H1 (cell line): Measurements from ENCODE around the gene MXI1. TPM values are rescaled to one million over a fixed set of nuclear protein-coding genes. Genes with fewer than 3 reads are reported as not detected.

ENCODE experiments used
- CTCF ChIA-PET: fragments of 300-600 bp; sonication (Branson Sonifier 250); formaldehyde crosslinking; loops from one replicate; lab custom pipeline; 2021; ENCODE audit not compliant: partially characterized antibody; lab: Charles Lee
- POLR2A ChIA-PET: fragments of 300-600 bp; sonication (Branson Sonifier 250); formaldehyde crosslinking; loops from one replicate; lab custom pipeline; 2021; ENCODE audit warnings: inconsistent platforms; ENCODE audit not compliant: partially characterized antibody; lab: Charles Lee
- DNase-seq, 2 experiments: peaks; one replicate each; pipeline versions ENCODE4 v3.0.0 to v3.0.0-alpha.2; 2010 to 2022; ENCODE audit warnings: low spot score in 2 of 2, low read depth in 1 of 2, mixed read lengths in 1 of 2
- FAIRE-seq: peaks from 2 replicates; lab custom pipeline; 2011; peaks lifted over from hg19 to GRCh38; lab: Jason Lieb, UNC
- H2AFZ ChIP-seq: 2 replicates; pipeline ENCODE4 v1.8.1; 2012; ENCODE audit warnings: low read length, inconsistent platforms
- H2AK5ac ChIP-seq: 2 replicates; pipeline ENCODE4 v1.6.1; 2013; ENCODE audit warnings: low read depth, low read length
- H2BK120ac ChIP-seq: replicated peaks from 2 replicates; pipeline ENCODE3; 2013; ENCODE audit warnings: low read depth, low read length, inconsistent platforms
- H2BK12ac ChIP-seq: 2 replicates; pipeline ENCODE4 v1.6.1; 2013; ENCODE audit warnings: low read depth, low read length
- H2BK15ac ChIP-seq: 2 replicates; pipeline ENCODE4 v1.6.1; 2013; ENCODE audit warnings: low read length
- H2BK20ac ChIP-seq: 2 replicates; pipeline ENCODE4 v1.6.1; 2013; ENCODE audit warnings: low read length
- H2BK5ac ChIP-seq: 2 replicates; pipeline ENCODE4 v1.6.1; 2013; ENCODE audit warnings: low read depth, low read length
- H3K14ac ChIP-seq: 2 replicates; pipeline ENCODE4 v1.6.1; 2013; ENCODE audit warnings: inconsistent platforms; ENCODE audit not compliant: insufficient read length
- H3K18ac ChIP-seq: 2 replicates; pipeline ENCODE4 v1.6.1; 2013; ENCODE audit warnings: low read length; ENCODE audit errors: extremely low read depth
- H3K23ac ChIP-seq: 2 replicates; pipeline ENCODE4 v1.6.1; 2013; ENCODE audit warnings: inconsistent platforms; ENCODE audit not compliant: insufficient read length
- H3K23me2 ChIP-seq: 2 replicates; pipeline ENCODE4 v1.6.1; 2013; ENCODE audit warnings: low read depth, low read length
- H3K27ac ChIP-seq: 2 replicates; pipeline ENCODE4 v1.6.1; 2011; ENCODE audit warnings: low read depth, low read length, inconsistent platforms
- H3K27me3 ChIP-seq, 4 experiments: replicated peaks in 1 of 4; 1 replicate in 1 of 4; 2 replicates in 3 of 4; pipeline versions ENCODE4 v1.6.1 to v1.8.1; 2011 to 2013; ENCODE audit warnings: low read length in 3 of 4, mild to moderate bottlenecking in 3 of 4, inconsistent platforms in 2 of 4, mixed read lengths in 2 of 4, moderate library complexity in 1 of 4; ENCODE audit not compliant: control insufficient read depth in 3 of 4, insufficient read depth in 3 of 4; ENCODE audit errors: extremely low read depth in 1 of 4
- H3K36me3 ChIP-seq, 4 experiments: 2 replicates each; pipeline versions ENCODE4 v1.6.1 to v1.8.1; 2011 to 2013; ENCODE audit warnings: mild to moderate bottlenecking in 4 of 4, low read length in 3 of 4, moderate library complexity in 2 of 4, control low read depth in 1 of 4, inconsistent platforms in 1 of 4; ENCODE audit not compliant: insufficient read depth in 4 of 4, control insufficient read depth in 2 of 4
- H3K4ac ChIP-seq: replicated peaks from 2 replicates; pipeline ENCODE3; 2013; ENCODE audit warnings: low read length, low read depth, mixed read lengths, inconsistent platforms; ENCODE audit not compliant: insufficient read length
- H3K4me1 ChIP-seq, 4 experiments: replicated peaks in 1 of 4; 1 replicate in 1 of 4; 2 replicates in 3 of 4; pipeline versions ENCODE4 v1.6.1 to v1.8.1; 2011 to 2013; ENCODE audit warnings: low read length in 3 of 4, inconsistent platforms in 2 of 4, mixed read lengths in 1 of 4; ENCODE audit not compliant: insufficient read depth in 4 of 4, control insufficient read depth in 3 of 4
- H3K4me2 ChIP-seq, 2 experiments: 2 replicates each; pipeline versions ENCODE4 v1.6.1 to v1.8.1; 2011 to 2013; ENCODE audit warnings: low read depth in 2 of 2, low read length in 2 of 2, control low read depth in 1 of 2, inconsistent platforms in 1 of 2, mild to moderate bottlenecking in 1 of 2; ENCODE audit not compliant: insufficient read depth in 1 of 2
- H3K4me3 ChIP-seq, 4 experiments: fragments of 200-600, 300-600 bp in 1 of 4; sonication (generic), shearing (Covaris generic), sonication (Bioruptor Twin) in 1 of 4; 2 replicates each; pipeline versions ENCODE4 v1.5.1 to v1.8.1; 2011 to 2016; ENCODE audit warnings: low read length in 4 of 4, low read depth in 3 of 4, control low read depth in 2 of 4, inconsistent platforms in 2 of 4, mild to moderate bottlenecking in 2 of 4, mixed read lengths in 1 of 4, moderate library complexity in 1 of 4; ENCODE audit not compliant: insufficient read depth in 2 of 4; ENCODE audit errors: extremely low read depth in 1 of 4
- H3K56ac ChIP-seq: replicated peaks from 2 replicates; pipeline ENCODE3; 2013; ENCODE audit warnings: low read depth, mild to moderate bottlenecking, mixed read lengths, low read length, inconsistent platforms; ENCODE audit not compliant: insufficient read length
- H3K79me1 ChIP-seq: 2 replicates; pipeline ENCODE4 v1.6.1; 2013; ENCODE audit warnings: low read depth, low read length, control low read depth
- H3K79me2 ChIP-seq, 2 experiments: 2 replicates each; pipeline versions ENCODE4 v1.6.1 to v1.8.1; 2012 to 2013; ENCODE audit warnings: low read length in 2 of 2, mild to moderate bottlenecking in 2 of 2, inconsistent platforms in 1 of 2; ENCODE audit not compliant: insufficient read depth in 2 of 2, control insufficient read depth in 1 of 2
- H3K9ac ChIP-seq, 4 experiments: replicated peaks in 1 of 4; 1 replicate in 1 of 4; 2 replicates in 3 of 4; pipeline versions ENCODE4 v1.6.1 to v1.8.1; 2011 to 2013; ENCODE audit warnings: low read depth in 3 of 4, low read length in 3 of 4, control low read depth in 2 of 4, mild to moderate bottlenecking in 2 of 4, moderate library complexity in 2 of 4, inconsistent platforms in 1 of 4; ENCODE audit errors: extremely low read depth in 1 of 4
- H3K9me3 ChIP-seq, 2 experiments: 2 replicates each; pipeline versions ENCODE4 v1.6.1 to v1.8.1; 2012 to 2013; ENCODE audit warnings: mild to moderate bottlenecking in 2 of 2, moderate library complexity in 2 of 2, control low read depth in 1 of 2, inconsistent platforms in 1 of 2, low read depth in 1 of 2, low read length in 1 of 2, mixed read lengths in 1 of 2; ENCODE audit not compliant: insufficient read depth in 2 of 2
- H4K20me1 ChIP-seq, 2 experiments: replicated peaks in 1 of 2; 2 replicates each; pipeline versions ENCODE3 to v1.8.1; 2011 to 2013; ENCODE audit warnings: inconsistent platforms in 2 of 2, low read length in 2 of 2, mild to moderate bottlenecking in 1 of 2; ENCODE audit not compliant: insufficient read depth in 2 of 2, control insufficient read depth in 1 of 2
- H4K5ac ChIP-seq: 2 replicates; pipeline ENCODE4 v1.6.1; 2013; ENCODE audit warnings: low read length, low read depth, mixed read lengths, inconsistent platforms; ENCODE audit not compliant: insufficient read length
- H4K8ac ChIP-seq: 2 replicates; pipeline ENCODE4 v1.8.0; 2013; ENCODE audit warnings: mild to moderate bottlenecking, moderate library complexity, low read length, inconsistent platforms; ENCODE audit not compliant: insufficient read depth; ENCODE audit errors: extremely low read depth
- H4K91ac ChIP-seq: replicated peaks from 2 replicates; pipeline ENCODE3; 2013; ENCODE audit warnings: low read length, mixed read lengths, inconsistent platforms; ENCODE audit not compliant: insufficient read length
- CBX5 ChIP-seq: fragments of 300-800, 300-1000 bp; sonication (generic); IDR thresholded peaks from 2 replicates; pipeline ENCODE4 v1.7.1; 2016; ENCODE audit warnings: antibody characterized with exemption, low read length, low read depth
- CHD2 ChIP-seq: IDR thresholded peaks from 2 replicates; pipeline ENCODE4 v1.6.1; 2012; ENCODE audit warnings: low read length, improper control_type of control experiment
- JUN ChIP-seq: IDR thresholded peaks from 2 replicates; pipeline ENCODE4 v1.6.1; 2011; ENCODE audit warnings: low read depth, mild to moderate bottlenecking, improper control_type of control experiment, low read length
- JUND ChIP-seq: IDR thresholded peaks from 2 replicates; pipeline ENCODE4 v1.6.1; 2011; ENCODE audit warnings: mild to moderate bottlenecking, improper control_type of control experiment, low read length
- KDM1A ChIP-seq: fragments of 200-600, 300-600 bp; sonication (generic); IDR thresholded peaks from 2 replicates; pipeline ENCODE4 v1.7.1; 2016; ENCODE audit warnings: mild to moderate bottlenecking, low read length, borderline replicate concordance
- RAD21 ChIP-seq, 2 experiments: IDR thresholded peaks in 1 of 2; conservative IDR thresholded peaks in 1 of 2; 2 replicates each; pipeline ENCODE4 v1.6.1; 2011; ENCODE audit warnings: low read depth in 2 of 2, low read length in 2 of 2, improper control_type of control experiment in 1 of 2, inconsistent platforms in 1 of 2, mild to moderate bottlenecking in 1 of 2, moderate library complexity in 1 of 2
- SAP30 ChIP-seq: fragments of 300-600 bp; sonication (generic); IDR thresholded peaks from 2 replicates; pipeline ENCODE4 v1.7.1; 2012; ENCODE audit warnings: low read length, moderate library complexity, mild to moderate bottlenecking, inconsistent platforms; ENCODE audit not compliant: insufficient read depth, insufficient replicate concordance
- SIX5 ChIP-seq: IDR thresholded peaks from 2 replicates; pipeline ENCODE4 v1.6.1; 2011; ENCODE audit warnings: mild to moderate bottlenecking, low read depth, low read length
- TBP ChIP-seq: IDR thresholded peaks from 2 replicates; pipeline ENCODE4 v1.6.1; 2011; ENCODE audit warnings: low read depth, low read length, improper control_type of control experiment
- WGBS, 2 experiments: shearing (Covaris generic) in 1 of 2; methylation state at CpG; one replicate each; pipeline versions ENCODE4 v1.1.6 to v1.1.7; 2013 to 2015; ENCODE audit warnings: low lambda C conversion rate in 2 of 2, mixed read lengths in 2 of 2, inconsistent platforms in 1 of 2, low coverage in 1 of 2, missing lambda C conversion rate in 1 of 2; ENCODE audit not compliant: insufficient replicate concordance in 2 of 2, insufficient coverage in 1 of 2, insufficient read length in 1 of 2; ENCODE audit errors: extremely low coverage in 1 of 2, missing lambda C conversion rate in 1 of 2; 5-methylcytosine and 5-hydroxymethylcytosine counted together
- polyA plus RNA-seq, 7 experiments: library from polyadenylated mRNA; depleted of rRNA in 3 of 7; stranded (reverse) in 5 of 7; unstranded in 2 of 7; fragments of >200 nt in 5 of 7; fragments of 200-250 nt in 2 of 7; gene quantifications; 1 replicate in 5 of 7; 2 replicates in 1 of 7; 4 replicates in 1 of 7; pipeline versions ENCODE4 v1.2.1 to v1.2.3, GENCODE V29; 2011 to 2013; ENCODE audit warnings: missing spikeins in 2 of 7, mixed read lengths in 2 of 7
- total RNA-seq: library from RNA; stranded (reverse); fragmentation: NEBNext Ultra II Directional; extraction: Animal tissue kit (Norgen Biotek cat#: 25700); gene quantifications from 2 replicates; pipeline ENCODE4 v1.2.1, GENCODE V29; 2021
- TF ChIP-seq, protein P1 (sequence below): IDR thresholded peaks from 2 replicates; pipeline ENCODE4 v1.6.1; 2011; ENCODE audit warnings: low read depth, mild to moderate bottlenecking, low read length; ENCODE audit not compliant: insufficient read depth
- TF ChIP-seq, protein P2 (sequence below): IDR thresholded peaks from 2 replicates; pipeline ENCODE4 v1.6.1; 2012; ENCODE audit warnings: low read length, inconsistent platforms

MXI1 gene
- total and polyA plus RNA-seq, 2 of the 8 experiments (the other 6 are each of a cell fraction or from before 2014, with no cell fraction given) = 5.7 to 8.8 TPM

- H3K14ac ChIP-seq = no peak overlapping the region
- H3K18ac ChIP-seq = no peak overlapping the region
- no peak overlapping the region for H3K4me3 ChIP-seq
- H3K79me1 ChIP-seq = no peaks in the 10 kb centered on the region
- no peak overlapping the region for H3K23ac ChIP-seq
- H4K20me1 ChIP-seq = no peaks in the 10 kb centered on the region
- no peaks in the 10 kb centered on the region for H3K23me2 ChIP-seq
- H2BK20ac ChIP-seq = no peak overlapping the region
- H2BK15ac ChIP-seq = no peak overlapping the region
- no peak overlapping the region for H2BK120ac ChIP-seq
- no peak overlapping the region for H4K5ac ChIP-seq
- H3K4me2 ChIP-seq = no peak overlapping the region
- no peak overlapping the region for H2BK12ac ChIP-seq
- no peak overlapping the region for H3K56ac ChIP-seq
- H3K9me3 ChIP-seq = no peaks in the 10 kb centered on the region
- no peak overlapping the region for H3K4ac ChIP-seq
- H4K91ac ChIP-seq = no peak overlapping the region
- H4K8ac ChIP-seq = no peak overlapping the region
- no peaks in the 10 kb centered on the region for H3K79me2 ChIP-seq
- WGBS, 2 experiments = 91% methylated on average over 10 of the region's 10 CpGs; no CpG with 5 or more reads in 1 of the 2 experiments
- ChIA-PET POLR2A (no interaction called here), CTCF (interaction anchor here (1.0 to 2.3 kb wide), 5 partner anchors 11 to 39 kb away, joined by 3 to 9 read pairs (median 5); no protein-coding TSS in a partner anchor)
- no peak overlapping the region for H2BK5ac ChIP-seq
- H3K27ac ChIP-seq = no peak overlapping the region
- no peak overlapping the region for H2AFZ ChIP-seq
- no peak overlapping the region for H2AK5ac ChIP-seq
- DNase-seq (peak in 1 of 2 experiments; percentile 31), FAIRE-seq (no peak)
- peaks cover 0 to under 1% (median 0%) of the 10 kb centered on the region in 4 experiments; a peak in 2 of 7 replicates for H3K4me1 ChIP-seq
- H3K36me3 ChIP-seq = no peaks in the 10 kb centered on the region
- H3K9ac ChIP-seq = no peak overlapping the region
- H3K27me3 ChIP-seq = peaks cover 0 to 12% (median 2%) of the 10 kb centered on the region in 4 experiments; a peak in 2 of 7 replicates
- no peak for TF ChIP-seq TBP
- TF ChIP-seq, protein P1, sequence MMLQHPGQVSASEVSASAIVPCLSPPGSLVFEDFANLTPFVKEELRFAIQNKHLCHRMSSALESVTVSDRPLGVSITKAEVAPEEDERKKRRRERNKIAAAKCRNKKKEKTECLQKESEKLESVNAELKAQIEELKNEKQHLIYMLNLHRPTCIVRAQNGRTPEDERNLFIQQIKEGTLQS = no peak
- no peak for TF ChIP-seq CHD2
- no peak for TF ChIP-seq KDM1A
- no peak for TF ChIP-seq JUND
- TF ChIP-seq, protein P2, sequence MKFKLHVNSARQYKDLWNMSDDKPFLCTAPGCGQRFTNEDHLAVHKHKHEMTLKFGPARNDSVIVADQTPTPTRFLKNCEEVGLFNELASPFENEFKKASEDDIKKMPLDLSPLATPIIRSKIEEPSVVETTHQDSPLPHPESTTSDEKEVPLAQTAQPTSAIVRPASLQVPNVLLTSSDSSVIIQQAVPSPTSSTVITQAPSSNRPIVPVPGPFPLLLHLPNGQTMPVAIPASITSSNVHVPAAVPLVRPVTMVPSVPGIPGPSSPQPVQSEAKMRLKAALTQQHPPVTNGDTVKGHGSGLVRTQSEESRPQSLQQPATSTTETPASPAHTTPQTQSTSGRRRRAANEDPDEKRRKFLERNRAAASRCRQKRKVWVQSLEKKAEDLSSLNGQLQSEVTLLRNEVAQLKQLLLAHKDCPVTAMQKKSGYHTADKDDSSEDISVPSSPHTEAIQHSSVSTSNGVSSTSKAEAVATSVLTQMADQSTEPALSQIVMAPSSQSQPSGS = no peak
- no peak for TF ChIP-seq SAP30
- TF ChIP-seq RAD21 (IDR thresholded peaks at IDR 0.05 in 1 of 2, conservative IDR thresholded peaks at IDR 0.05 in 1 of 2; ENCODE audit: low read depth in 2 of 2, low read length in 2 of 2) = no peak
- no peak for TF ChIP-seq CBX5
- no peak for TF ChIP-seq JUN
- no peak for TF ChIP-seq SIX5
Measured at GRCh38 chr10:110181451-110181850, 26.0 kb upstream of the MXI1 start.
